CD14-positive monocyte (primary cell): ENCODE measurements around the gene CMSS1. TPM values are rescaled to one million over a fixed set of nuclear protein-coding genes. Genes with fewer than 3 reads are reported as not detected.

ENCODE experiments used
- DNase-seq, 3 donors: peaks; one replicate each; pipeline ENCODE4 v3.0.0-alpha.2; 2011 to 2022
- H2AFZ ChIP-seq: 2 replicates; pipeline ENCODE4 v1.6.0; 2012; ENCODE audit warnings: mild to moderate bottlenecking, low read depth, low read length, inconsistent platforms; ENCODE audit not compliant: insufficient read depth, poor library complexity, severe bottlenecking
- H3K27ac ChIP-seq, 2 donors: 1 replicate in 1 of 2; 2 replicates in 1 of 2; pipeline ENCODE4 v1.5.1; 2012 to 2013; ENCODE audit warnings: low read length in 2 of 2, control low read depth in 1 of 2, inconsistent platforms in 1 of 2, low read depth in 1 of 2, mild to moderate bottlenecking in 1 of 2
- H3K27me3 ChIP-seq, 2 donors: one replicate each; pipeline versions ENCODE4 v1.6.0 to v1.6.1; 2011 to 2013; ENCODE audit warnings: low read length in 2 of 2; ENCODE audit not compliant: control insufficient read depth in 2 of 2, insufficient read depth in 2 of 2
- H3K36me3 ChIP-seq, 2 donors: replicated peaks in 1 of 2; 1 replicate in 1 of 2; 2 replicates in 1 of 2; pipeline versions ENCODE4 v1.5.1 to v1.6.1; 2012 to 2013; ENCODE audit warnings: low read length in 2 of 2, control low read depth in 1 of 2, inconsistent platforms in 1 of 2, mild to moderate bottlenecking in 1 of 2; ENCODE audit not compliant: insufficient read depth in 2 of 2, control insufficient read depth in 1 of 2
- H3K4me1 ChIP-seq, 2 donors: 1 replicate in 1 of 2; 2 replicates in 1 of 2; pipeline versions ENCODE4 v1.5.1 to v1.6.1; 2012 to 2013; ENCODE audit warnings: low read length in 2 of 2, control low read depth in 1 of 2, inconsistent platforms in 1 of 2, mild to moderate bottlenecking in 1 of 2, moderate library complexity in 1 of 2; ENCODE audit not compliant: insufficient read depth in 2 of 2, control insufficient read depth in 1 of 2
- H3K4me2 ChIP-seq: replicated peaks from 2 replicates; pipeline ENCODE3; 2012; ENCODE audit warnings: low read length, moderate library complexity, mild to moderate bottlenecking; ENCODE audit not compliant: poor library complexity, severe bottlenecking; ENCODE audit errors: extremely low read depth
- H3K4me3 ChIP-seq, 3 experiments: fragments of 200-600 bp in 1 of 3; sonication (generic) in 1 of 3; replicated peaks in 1 of 3; 1 replicate in 2 of 3; 2 replicates in 1 of 3; pipeline ENCODE4 v1.5.1; 2011 to 2013; ENCODE audit warnings: low read length in 3 of 3, mild to moderate bottlenecking in 3 of 3, control low read depth in 2 of 3, low read depth in 2 of 3, inconsistent platforms in 1 of 3, moderate library complexity in 1 of 3
- H3K79me2 ChIP-seq: 2 replicates; pipeline ENCODE4 v1.6.0; 2012; ENCODE audit warnings: mild to moderate bottlenecking, control low read depth, inconsistent platforms, low read length, moderate library complexity; ENCODE audit not compliant: insufficient read depth
- H3K9ac ChIP-seq: 2 replicates; pipeline ENCODE4 v1.6.0; 2017; ENCODE audit warnings: low read length, mild to moderate bottlenecking; ENCODE audit not compliant: insufficient read depth, poor library complexity, severe bottlenecking
- H3K9me3 ChIP-seq, 2 donors: replicated peaks in 1 of 2; 1 replicate in 1 of 2; 2 replicates in 1 of 2; pipeline versions ENCODE4 v1.5.1 to v1.6.1; 2012 to 2013; ENCODE audit warnings: low read length in 2 of 2, control low read depth in 1 of 2; ENCODE audit not compliant: control insufficient read depth in 1 of 2, insufficient read depth in 1 of 2
- H4K20me1 ChIP-seq: 2 replicates; pipeline ENCODE4 v1.6.0; 2012; ENCODE audit warnings: mild to moderate bottlenecking, low read length, control low read depth, moderate library complexity; ENCODE audit not compliant: insufficient read depth
- H3K27ac Mint-ChIP-seq, 7 donors: one replicate each; pipeline ENCODE4 v1.8.0; 2020; ENCODE audit warnings: mild to moderate bottlenecking in 7 of 7, mixed read lengths in 7 of 7, moderate library complexity in 6 of 7, inconsistent platforms in 2 of 7
- H3K27me3 Mint-ChIP-seq, 3 donors: one replicate each; pipeline ENCODE4 v1.8.0; 2021 to 2022; ENCODE audit warnings: low read depth in 3 of 3, mild to moderate bottlenecking in 3 of 3, mixed read lengths in 3 of 3, moderate library complexity in 3 of 3, inconsistent platforms in 1 of 3
- H3K36me3 Mint-ChIP-seq, 2 donors: one replicate each; pipeline ENCODE4 v1.8.0; 2020; ENCODE audit warnings: mixed read lengths in 2 of 2, inconsistent platforms in 1 of 2, mild to moderate bottlenecking in 1 of 2
- H3K4me1 Mint-ChIP-seq: one replicate; pipeline ENCODE4 v1.8.0; 2020; ENCODE audit warnings: mild to moderate bottlenecking, mixed read lengths
- H3K4me3 Mint-ChIP-seq, 2 donors: one replicate each; pipeline ENCODE4 v1.8.0; 2020; ENCODE audit warnings: mild to moderate bottlenecking in 2 of 2, mixed read lengths in 2 of 2, moderate library complexity in 1 of 2
- H3K9me3 Mint-ChIP-seq, 7 donors: one replicate each; pipeline ENCODE4 v1.8.0; 2020 to 2022; ENCODE audit warnings: mixed read lengths in 7 of 7, mild to moderate bottlenecking in 6 of 7, moderate library complexity in 6 of 7, inconsistent platforms in 2 of 7
- CTCF ChIP-seq: fragments of 200-600 bp; IDR thresholded peaks from one replicate; pipeline ENCODE4 v1.8.0; 2022; ENCODE audit warnings: antibody characterized with exemption, mild to moderate bottlenecking
- WGBS: methylation state at CpG from one replicate; pipeline ENCODE4 v1.1.5; 2013; ENCODE audit warnings: missing lambda C conversion rate; ENCODE audit not compliant: insufficient coverage; 5-methylcytosine and 5-hydroxymethylcytosine counted together
- intact Hi-C, 2 donors: fragments of 100-400 bp; cut with micrococcal nuclease; formaldehyde crosslinking; loops; one replicate each; pipeline versions ENCODE4 v1.15.0 to v1.15.1; 2023
- polyA plus RNA-seq, 3 donors: library from polyadenylated mRNA; depleted of rRNA in 1 of 3; unstranded in 2 of 3; stranded (reverse) in 1 of 3; fragments of 300-500 nt in 2 of 3; fragments of >200 nt in 1 of 3; fragmentation: Illumina TruSeq in 2 of 3; gene quantifications; 1 replicate in 2 of 3; 2 replicates in 1 of 3; pipeline ENCODE4 v1.2.3, GENCODE V29; 2012 to 2021

The CMSS1 gene
- polyA plus RNA-seq, 3 donors, result 1.1 to 3.6 (median 2.2) TPM

- H3K36me3 Mint-ChIP-seq, result no peaks in the 10 kb centered on the region
- intact Hi-C loops, result loop anchor here in 1 of 2 donors (10.0 kb wide), 1 partner anchor 894 kb away; the partner anchor contains the start of gene TFG
- peaks cover 2 to 10% (median 5%) of the 10 kb centered on the region in 7 donors for H3K9me3 Mint-ChIP-seq
- H3K4me3 ChIP-seq, result no peak overlapping the region
- peaks cover 1% of the 10 kb centered on the region for H3K4me1 Mint-ChIP-seq
- H2AFZ ChIP-seq, result no peak overlapping the region
- no peak for DNase-seq
- peaks cover under 1% of the 10 kb centered on the region in 2 donors for H3K9me3 ChIP-seq
- no peaks in the 10 kb centered on the region for H4K20me1 ChIP-seq
- no peaks in the 10 kb centered on the region for H3K79me2 ChIP-seq
- H3K4me2 ChIP-seq, result no peak overlapping the region
- no peaks in the 10 kb centered on the region for H3K4me1 ChIP-seq
- no peak overlapping the region for H3K27ac ChIP-seq
- no peak overlapping the region for H3K4me3 Mint-ChIP-seq
- no peaks in the 10 kb centered on the region for H3K36me3 ChIP-seq
- no CpG with 5 or more reads among the region's 1 CpG for WGBS
- H3K27ac Mint-ChIP-seq, result no peak overlapping the region
- no peak overlapping the region for H3K9ac ChIP-seq
- no peak for TF ChIP-seq CTCF
- H3K27me3 Mint-ChIP-seq, result peaks cover 0 to 3% (median 1%) of the 10 kb centered on the region in 3 donors
- H3K27me3 ChIP-seq, result no peaks in the 10 kb centered on the region
Measured at GRCh38 chr3:99810403-99810802, 7.3 kb upstream of the CMSS1 start.

- peak overlapping the region; percentile 86 to 96 for H3K27ac ChIP-seq
- H3K9me3 Mint-ChIP-seq, result no peaks in the 10 kb centered on the region
- H3K4me1 Mint-ChIP-seq, result peaks cover 18% of the 10 kb centered on the region
Measured at GRCh38 chr3:99817047-99817436, 620 bp upstream of the CMSS1 start.

More at GRCh38 chr3:99817047-99817436, 620 bp upstream of the CMSS1 start:
- H2AFZ ChIP-seq, result peak overlapping the region; percentile 84
- WGBS, result 6% methylated on average over 8 of the region's 15 CpGs
- no peaks in the 10 kb centered on the region for H4K20me1 ChIP-seq
- H3K9me3 ChIP-seq, result no peaks in the 10 kb centered on the region
- no peaks in the 10 kb centered on the region for H3K36me3 ChIP-seq
- no peak for DNase-seq
- peaks cover 16 to 19% of the 10 kb centered on the region in 2 donors for H3K4me1 ChIP-seq
- Mint-ChIP-seq H3K4me3 (peak overlapping the region; percentile 90 to 95), H3K27me3 (peaks cover 0 to 5% (median 3%) of the 10 kb centered on the region in 3 donors), H3K27ac (peak overlapping the region in 6 of 7 donors; percentile 97 to 99 (median 98)), H3K36me3 (no peaks in the 10 kb centered on the region)
- H3K9ac ChIP-seq, result peak overlapping the region; percentile 73
- H3K4me2 ChIP-seq, result peak overlapping the region; percentile 87
- no peak for TF ChIP-seq CTCF
- intact Hi-C loops, result loop anchor here in 1 of 2 donors (10.0 kb wide), 1 partner anchor 888 kb away; the partner anchor contains the start of gene TFG
- H3K79me2 ChIP-seq, result no peaks in the 10 kb centered on the region
- peak overlapping the region; percentile 41 to 80 (median 77) for H3K4me3 ChIP-seq
- no peaks in the 10 kb centered on the region for H3K27me3 ChIP-seq
